HG03139 (cell line): Measurements from ENCODE around the gene SPATA6.
"Not testable (repeated sequence)": the region's sequence is repeated elsewhere in the genome, so short reads cannot be mapped to it uniquely, and the experiment has no call there.

ENCODE experiments used
- ATAC-seq: cut with Tn5 transposase; IDR thresholded peaks from one replicate; pipeline ENCODE4 v1.9.1; 2021; ENCODE audit not compliant: unreplicated experiment

Gene SPATA6

DNA sequence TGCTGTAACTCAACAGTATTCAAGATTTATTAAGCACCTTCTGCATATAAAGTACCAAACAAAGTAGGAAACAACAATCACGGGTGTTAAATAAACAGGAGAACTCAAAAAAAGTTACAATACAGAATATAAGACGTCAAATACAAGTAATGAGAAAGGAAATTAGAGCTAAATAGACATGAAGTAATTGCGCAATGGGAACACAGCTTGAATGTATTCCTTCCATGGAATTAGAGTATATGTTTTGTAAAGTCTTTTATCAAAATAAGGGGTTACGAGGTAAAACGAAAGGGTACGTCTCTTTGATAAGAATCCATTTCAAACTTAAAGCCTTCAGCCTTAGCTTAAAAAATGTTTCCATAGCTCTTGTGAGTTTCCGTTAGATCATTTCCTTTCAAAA, 109.1 kb downstream of the SPATA6 start:
- no peak for ATAC-seq

DNA sequence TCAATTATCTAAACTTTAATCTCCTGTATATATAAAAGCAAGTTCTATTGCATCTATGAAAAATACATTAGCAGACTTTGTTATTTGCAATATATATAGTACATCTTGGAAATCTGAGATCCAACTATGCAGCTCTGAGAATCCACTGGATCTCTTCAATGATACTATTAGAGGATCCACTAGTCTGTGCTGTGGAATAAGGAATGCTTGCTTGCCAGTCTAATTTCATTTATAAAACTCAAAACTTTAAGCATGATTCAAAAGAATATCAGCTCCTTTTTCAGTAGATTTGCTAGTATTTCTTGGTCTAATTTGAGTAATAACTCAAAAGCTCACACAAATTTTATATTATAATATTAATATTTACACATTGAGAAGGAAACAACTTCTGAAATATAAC, 115.1 kb downstream of the SPATA6 start:
- ATAC-seq = no peak

DNA sequence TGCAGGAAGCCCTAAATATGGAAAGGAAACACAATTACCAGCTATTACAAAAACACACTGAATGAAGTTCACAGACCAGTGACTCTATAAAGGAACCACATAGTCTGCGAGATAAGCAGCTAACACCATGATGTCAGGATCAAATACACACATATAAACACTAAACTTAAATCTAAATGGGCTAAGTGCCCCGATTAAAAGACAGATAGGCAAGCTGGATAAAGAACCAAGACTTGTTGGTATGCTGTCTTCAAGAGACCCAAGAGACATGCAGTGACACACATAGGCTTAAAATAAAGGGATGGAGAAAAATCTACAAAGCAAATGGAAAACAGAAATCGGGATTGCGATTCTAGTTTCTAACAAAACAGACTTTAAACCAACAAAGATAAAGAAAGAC, 127.6 kb downstream of the SPATA6 start:
- no peak for ATAC-seq

GRCh38 chr1:48341221-48341620, 130.8 kb downstream of the SPATA6 start:
- ATAC-seq = no peak

- ATAC-seq = no peak
Observed at GRCh38 chr1:48338257-48338656, 133.7 kb downstream of the SPATA6 start.

DNA sequence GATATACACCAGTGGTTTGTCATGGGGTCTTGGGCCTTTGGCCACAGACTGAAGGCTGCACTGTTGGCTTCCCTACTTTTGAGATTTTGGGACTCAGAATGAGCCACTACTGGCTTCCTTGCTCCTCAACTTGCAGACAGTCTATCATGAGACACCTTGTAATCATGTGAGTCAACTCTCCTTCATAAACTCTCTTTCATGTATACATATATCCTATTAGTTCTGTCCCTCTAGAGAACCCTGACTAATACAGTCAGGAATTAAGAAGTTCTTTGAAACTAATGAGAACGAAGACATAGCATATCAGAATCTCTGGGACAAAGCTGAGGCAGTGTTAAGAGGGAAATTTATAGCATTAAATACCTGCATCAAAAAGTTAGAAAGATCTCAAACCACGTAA, 138.7 kb downstream of the SPATA6 start:
- ATAC-seq = no peak

- ATAC-seq = no peak
Observed at GRCh38 chr1:48332115-48332514, 139.9 kb downstream of the SPATA6 start.

DNA sequence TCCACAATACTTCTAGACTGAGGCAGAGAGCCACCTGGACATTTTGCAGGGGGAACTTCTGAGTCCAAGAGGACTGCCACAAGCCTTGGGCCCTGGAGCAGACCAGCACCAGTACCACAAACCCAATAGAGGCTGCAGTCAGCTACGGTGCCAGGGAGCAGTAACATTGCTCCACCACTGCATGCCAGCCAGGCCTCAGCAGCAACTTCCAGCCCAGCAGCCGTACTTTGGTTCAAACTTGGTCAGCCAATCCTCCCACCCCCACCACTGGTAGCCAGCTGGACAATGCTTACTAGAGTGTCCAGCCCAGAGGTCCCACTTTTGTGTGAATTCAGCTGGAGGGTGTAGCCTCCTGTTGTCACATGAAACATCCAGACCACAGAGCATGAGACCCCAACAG, 142.1 kb downstream of the SPATA6 start:
- no peak for ATAC-seq

DNA sequence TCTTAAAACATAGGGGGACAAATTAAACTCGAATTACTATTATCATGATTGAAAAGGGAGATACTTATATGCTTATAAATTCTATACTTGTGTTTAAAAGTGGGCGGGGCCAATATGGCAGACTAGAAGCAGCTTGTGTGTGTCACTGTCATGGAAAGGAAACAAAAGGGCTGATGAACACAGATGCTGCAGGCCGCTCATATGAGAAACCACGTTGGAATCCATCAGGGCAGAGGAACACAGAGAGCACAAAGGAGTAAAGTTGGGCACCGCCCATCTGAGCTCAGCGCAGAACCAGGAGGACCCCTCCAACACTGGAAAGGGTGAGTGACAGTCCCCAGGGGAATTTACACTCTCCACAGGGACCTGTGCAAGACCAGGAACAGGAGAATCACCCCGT, 142.5 kb downstream of the SPATA6 start:
- ATAC-seq = no peak

GRCh38 chr1:48311829-48312228, 160.2 kb downstream of the SPATA6 start:
- not testable (repeated sequence) for ATAC-seq

DNA sequence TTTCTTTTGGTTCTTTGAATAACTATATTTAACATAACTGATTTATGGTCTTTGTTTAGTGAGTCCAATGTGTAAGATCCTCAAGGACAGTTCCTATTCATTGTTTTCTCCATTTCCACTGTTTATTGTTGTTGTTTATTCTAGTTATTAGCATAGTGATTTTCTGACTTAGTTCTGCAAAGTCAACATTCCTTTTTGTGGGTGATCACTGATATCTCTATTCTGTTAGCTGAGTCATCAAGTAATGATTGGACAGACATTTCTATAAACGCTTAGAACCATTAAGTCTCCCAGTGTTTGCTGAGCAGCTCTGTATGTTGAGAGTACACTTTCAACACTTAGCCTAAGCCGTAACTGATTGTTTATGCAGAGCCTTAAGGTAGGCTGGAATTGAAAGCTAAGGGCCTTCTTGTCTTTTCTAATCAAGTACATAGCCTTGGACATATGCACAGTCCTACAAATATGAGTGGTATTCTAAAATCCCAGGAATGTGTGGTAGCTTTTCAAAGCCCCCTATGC, 162.4 kb downstream of the SPATA6 start:
- no peak for ATAC-seq

DNA sequence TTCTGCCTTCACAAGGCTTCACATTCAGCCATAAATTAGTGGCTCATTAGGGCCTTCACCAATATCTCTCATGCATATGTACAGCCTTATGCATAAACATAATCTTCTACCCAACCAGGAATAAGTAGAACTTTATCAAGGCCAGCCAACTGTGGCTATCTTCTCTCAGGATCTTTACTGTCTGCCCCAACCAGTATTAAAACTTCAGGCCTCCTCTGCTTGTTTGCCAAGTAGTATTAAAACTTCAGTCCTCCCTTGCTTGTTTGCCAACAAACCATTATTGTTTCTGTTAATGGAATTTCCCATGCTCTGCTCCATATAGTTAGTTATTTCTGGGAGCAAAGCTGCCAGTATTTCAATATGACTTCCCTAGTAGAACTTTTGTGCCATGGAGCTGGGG, 169.4 kb downstream of the SPATA6 start:
- ATAC-seq = no peak

DNA sequence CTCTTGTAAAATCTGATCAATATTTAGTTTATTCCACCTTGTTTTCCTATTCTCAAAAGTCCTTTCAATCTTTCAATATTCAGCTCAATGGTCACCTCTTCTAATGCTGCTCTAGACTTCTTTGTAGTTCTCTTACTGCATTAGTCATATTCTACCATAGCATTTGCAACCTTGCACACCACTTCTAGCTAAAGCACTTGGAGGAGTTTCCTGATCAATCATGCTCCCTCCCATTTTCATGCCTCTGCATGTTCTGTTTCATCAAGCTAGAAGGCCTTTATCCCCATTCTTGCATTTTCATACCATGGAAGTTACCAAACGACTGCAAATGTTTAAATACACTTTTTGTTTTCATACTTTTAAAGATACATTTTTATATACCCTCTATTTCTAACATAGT, 177.3 kb downstream of the SPATA6 start:
- no peak for ATAC-seq

- not testable (repeated sequence) for ATAC-seq
Observed at GRCh38 chr1:48294094-48294493, 177.9 kb downstream of the SPATA6 start.

- no peak for ATAC-seq
Observed at GRCh38 chr1:48292706-48293105, 179.3 kb downstream of the SPATA6 start.

- ATAC-seq = no peak
Observed at GRCh38 chr1:48291421-48291820, 180.6 kb downstream of the SPATA6 start.

DNA sequence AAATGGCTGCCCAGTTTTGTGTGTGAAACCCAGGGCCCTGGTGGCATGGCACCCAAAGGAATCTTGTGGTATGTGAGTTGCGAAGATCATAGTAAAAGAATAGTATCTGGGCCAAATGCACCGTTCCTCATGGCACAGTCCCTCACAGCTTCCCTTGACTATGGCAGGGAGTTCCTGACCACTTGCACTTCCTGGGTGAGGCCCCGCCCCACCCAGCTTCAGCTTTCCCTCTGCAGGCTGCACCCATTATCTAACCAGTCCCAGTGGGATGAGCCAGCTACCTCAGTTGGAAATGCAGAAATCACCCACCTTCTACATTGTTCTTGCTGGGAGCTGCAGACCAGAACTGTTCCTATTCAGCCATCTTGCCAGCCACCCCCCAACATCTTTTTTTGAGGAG, 186.5 kb downstream of the SPATA6 start:
- ATAC-seq = no peak

DNA sequence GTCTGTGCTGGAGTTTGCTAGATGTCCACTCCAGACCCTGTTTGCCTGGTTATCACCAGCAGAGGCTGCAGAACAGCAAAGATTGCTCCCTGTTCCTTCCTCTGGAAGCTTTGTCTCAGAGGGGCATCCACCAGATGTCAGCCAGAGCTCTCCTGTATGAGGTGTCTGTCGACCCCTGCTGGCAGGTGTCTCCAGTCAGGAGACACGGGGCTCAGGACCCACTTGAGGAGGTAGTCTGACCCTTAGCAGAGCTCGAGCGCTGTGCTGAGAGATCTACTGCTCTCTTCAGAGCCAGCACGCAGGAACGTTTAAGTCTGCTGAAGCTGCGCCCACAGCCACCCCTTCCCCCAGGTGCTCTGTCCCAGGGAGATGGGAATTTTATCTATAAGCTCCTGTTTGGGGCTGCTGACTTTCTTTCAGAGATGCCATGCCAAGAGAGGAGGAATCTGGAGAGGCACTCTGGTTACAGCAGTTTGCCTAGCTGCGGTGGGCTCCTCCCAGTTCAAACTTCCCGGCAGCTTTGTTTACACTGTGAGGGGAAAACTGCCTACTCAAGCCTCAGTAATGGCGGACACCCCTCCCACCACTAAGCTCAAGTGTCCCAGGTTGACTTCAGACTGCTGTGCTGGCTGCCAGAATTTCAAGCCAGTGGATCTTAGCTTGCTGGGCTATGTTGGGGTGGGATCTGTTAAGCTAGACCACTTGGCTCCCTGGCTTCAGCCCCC, 187.1 kb downstream of the SPATA6 start:
- ATAC-seq = not testable (repeated sequence)

DNA sequence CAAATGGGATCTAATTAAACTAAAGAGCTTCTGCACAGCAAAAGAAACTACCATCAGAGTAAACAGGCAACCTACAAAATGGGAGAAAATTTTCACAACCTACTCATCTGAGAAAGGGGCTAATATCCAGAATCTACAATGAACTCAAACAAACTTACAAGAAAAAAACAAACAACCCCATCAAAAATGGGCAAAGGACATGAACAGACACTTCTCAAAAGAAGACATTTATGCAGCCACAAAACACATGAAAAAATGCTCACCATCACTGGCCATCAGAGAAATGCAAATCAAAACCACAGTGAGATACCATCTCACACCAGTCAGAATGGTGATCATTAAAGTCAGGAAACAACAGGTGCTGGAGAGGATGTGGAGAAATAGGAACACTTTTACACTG, 189.7 kb downstream of the SPATA6 start:
- not testable (repeated sequence) for ATAC-seq

GRCh38 chr1:48277437-48277836, 194.6 kb downstream of the SPATA6 start:
- ATAC-seq = not testable (repeated sequence)

DNA sequence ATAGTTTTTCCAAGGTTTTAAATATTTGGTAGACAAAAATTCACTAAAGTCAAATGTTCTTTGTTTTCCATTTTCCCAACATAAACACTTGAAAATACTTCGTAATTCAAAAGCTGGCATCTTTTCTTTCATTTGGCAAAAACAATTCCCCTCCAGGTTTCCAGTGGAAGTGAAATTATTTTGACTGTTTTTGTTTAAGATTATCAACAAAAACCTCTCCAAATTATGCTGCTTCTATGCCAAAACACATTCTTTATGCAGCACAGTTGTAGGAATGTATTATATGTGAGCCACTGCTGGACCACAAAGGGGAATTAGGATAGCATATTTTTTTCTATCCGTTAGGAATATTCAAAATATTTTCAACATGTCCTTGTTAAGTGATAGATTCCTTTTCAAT, 205.4 kb downstream of the SPATA6 start:
- no peak for ATAC-seq

GRCh38 chr1:48263041-48263440, 209.0 kb downstream of the SPATA6 start:
- ATAC-seq = no peak

GRCh38 chr1:48261881-48262400, 210.1 kb downstream of the SPATA6 start:
- ATAC-seq = no peak
